Erythroblast (primary cell): ENCODE results near the gene METAP1.

Experiments
- GATA1 ChIP-seq: IDR thresholded peaks from 2 replicates; pipeline ENCODE4 v1.6.1; 2011; ENCODE audit warnings: low read depth, mild to moderate bottlenecking, control low read depth, low read length, moderate library complexity
- POLR2A ChIP-seq: IDR thresholded peaks from 2 replicates; pipeline ENCODE4 v1.6.1; 2011; ENCODE audit warnings: mild to moderate bottlenecking, low read length

DNA sequence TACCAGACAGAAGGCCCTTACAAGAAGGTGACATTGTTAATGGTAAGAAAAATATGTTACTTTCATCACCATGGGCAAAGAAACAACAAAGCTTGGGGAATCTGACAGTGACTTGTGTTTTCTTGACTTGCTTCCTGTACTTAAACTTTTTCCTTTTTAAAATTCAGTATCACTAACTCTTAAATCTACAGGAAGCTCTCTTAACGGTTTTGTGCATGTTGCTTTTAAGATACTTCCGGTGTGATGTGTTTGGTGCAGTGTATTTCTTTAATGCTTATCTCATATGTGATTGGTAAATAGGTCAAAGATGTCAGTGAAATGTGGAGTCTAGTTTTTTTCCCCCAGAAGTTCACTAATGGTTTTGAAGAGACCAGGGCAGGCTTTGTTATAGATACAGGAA lies 47.8 kb downstream of the METAP1 start:
- no peak for TF ChIP-seq POLR2A
- no peak for TF ChIP-seq GATA1
